ENCODE measurements around the gene WDR27.

DNA sequence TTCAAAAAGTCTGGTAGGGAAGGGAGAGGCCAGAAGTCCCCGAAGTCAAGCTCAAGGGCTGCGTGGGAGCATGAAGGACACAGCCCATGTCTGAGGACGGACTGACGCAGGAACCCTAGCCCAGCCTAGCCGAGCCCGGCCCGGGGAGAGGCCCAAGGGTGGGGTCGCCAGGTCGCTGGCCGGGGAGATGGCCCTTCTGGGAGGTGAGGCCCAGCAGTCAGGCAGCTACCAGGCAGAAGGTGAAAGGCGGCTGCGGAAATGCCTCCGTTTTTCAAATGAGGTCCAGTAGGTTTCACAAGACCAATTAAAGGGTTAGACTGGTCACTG lies 44.6 kb downstream of the WDR27 start:
- TF ChIP-seq EGR1 (IDR thresholded peaks at IDR 0.05): no peak
- TF ChIP-seq CEBPB (IDR thresholded peaks at IDR 0.05): no peak
- no peak for TF ChIP-seq CREB1 (IDR thresholded peaks at IDR 0.05; ENCODE audit: low read depth)
- no peak for TF ChIP-seq MAX (IDR thresholded peaks at IDR 0.05)
